Activated B cell treated with CpG ODN at 0.5 μM for 24 hours (primary cell): ENCODE results near the gene ODAD4. TPM values are rescaled to one million over a fixed set of nuclear protein-coding genes. Genes with fewer than 3 reads are reported as not detected.

Experiments used
- ATAC-seq: fragments of 200-7000 bp; cut with Tn5 transposase; one replicate; pipeline ENCODE4 v1.10.0; 2021; ENCODE audit warnings: low read depth, mild to moderate bottlenecking, moderate library complexity
- CTCF ChIA-PET: fragments of 350-600 bp; sonication (Branson Sonifier 250); formaldehyde crosslinking; loops from one replicate; lab custom pipeline; 2021; ENCODE audit warnings: antibody characterized with exemption; lab: Charles Lee
- POLR2A ChIA-PET: fragments of 350-600 bp; sonication (Branson Sonifier 250); formaldehyde crosslinking; loops from one replicate; lab custom pipeline; 2021; ENCODE audit warnings: antibody characterized with exemption; lab: Charles Lee
- DNase-seq: peaks from one replicate; pipeline ENCODE4 v3.0.0; 2022
- H3K27ac Mint-ChIP-seq: one replicate; pipeline ENCODE4 v1.8.0; 2020; ENCODE audit warnings: mixed read lengths
- H3K27me3 Mint-ChIP-seq: one replicate; pipeline ENCODE4 v1.8.0; 2021; ENCODE audit warnings: mixed read lengths
- H3K36me3 Mint-ChIP-seq: one replicate; pipeline ENCODE4 v1.8.0; 2021; ENCODE audit warnings: low read depth, mixed read lengths
- H3K4me1 Mint-ChIP-seq: one replicate; pipeline ENCODE4 v1.8.0; 2021; ENCODE audit warnings: mixed read lengths
- H3K4me3 Mint-ChIP-seq: one replicate; pipeline ENCODE4 v1.8.0; 2020; ENCODE audit warnings: mild to moderate bottlenecking, mixed read lengths
- H3K9me3 Mint-ChIP-seq: one replicate; pipeline ENCODE4 v1.8.0; 2020; ENCODE audit warnings: mixed read lengths
- intact Hi-C: fragments of 100-400 bp; cut with micrococcal nuclease; formaldehyde crosslinking; loops from one replicate; pipeline ENCODE4 v1.15.1; 2024
- total RNA-seq: library from RNA; stranded (reverse); gene quantifications from 2 replicates; pipeline ENCODE4 v1.2.3, GENCODE V29; 2022
- TF ChIP-seq, protein P1 (sequence below): fragments of 200-600 bp; IDR thresholded peaks from one replicate; pipeline ENCODE4 v1.8.0; 2022; ENCODE audit warnings: antibody characterized with exemption, mild to moderate bottlenecking

Gene ODAD4
- total RNA-seq, 1 donor from 2014 or later: 1.1 TPM

DNA sequence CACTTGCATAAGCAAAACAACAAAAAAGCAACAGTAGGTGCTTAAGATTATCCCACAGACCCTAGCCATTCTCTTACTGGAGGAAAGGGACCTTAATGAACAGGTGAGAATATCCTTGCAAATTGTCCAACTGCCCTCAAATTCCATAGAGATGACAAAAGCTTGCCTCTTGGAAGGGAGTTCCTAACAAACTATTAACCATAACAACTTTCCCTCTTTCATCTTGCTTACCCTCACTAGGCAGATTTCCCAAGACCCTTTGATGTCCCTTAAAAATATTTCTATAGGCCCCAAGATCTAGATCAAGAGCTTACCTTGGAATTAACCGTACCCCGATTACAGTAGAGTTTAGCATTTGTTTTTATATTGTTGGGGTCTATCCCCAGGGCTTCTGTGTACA, 58.0 kb downstream of the ODAD4 start:
- TF ChIP-seq, protein P1, sequence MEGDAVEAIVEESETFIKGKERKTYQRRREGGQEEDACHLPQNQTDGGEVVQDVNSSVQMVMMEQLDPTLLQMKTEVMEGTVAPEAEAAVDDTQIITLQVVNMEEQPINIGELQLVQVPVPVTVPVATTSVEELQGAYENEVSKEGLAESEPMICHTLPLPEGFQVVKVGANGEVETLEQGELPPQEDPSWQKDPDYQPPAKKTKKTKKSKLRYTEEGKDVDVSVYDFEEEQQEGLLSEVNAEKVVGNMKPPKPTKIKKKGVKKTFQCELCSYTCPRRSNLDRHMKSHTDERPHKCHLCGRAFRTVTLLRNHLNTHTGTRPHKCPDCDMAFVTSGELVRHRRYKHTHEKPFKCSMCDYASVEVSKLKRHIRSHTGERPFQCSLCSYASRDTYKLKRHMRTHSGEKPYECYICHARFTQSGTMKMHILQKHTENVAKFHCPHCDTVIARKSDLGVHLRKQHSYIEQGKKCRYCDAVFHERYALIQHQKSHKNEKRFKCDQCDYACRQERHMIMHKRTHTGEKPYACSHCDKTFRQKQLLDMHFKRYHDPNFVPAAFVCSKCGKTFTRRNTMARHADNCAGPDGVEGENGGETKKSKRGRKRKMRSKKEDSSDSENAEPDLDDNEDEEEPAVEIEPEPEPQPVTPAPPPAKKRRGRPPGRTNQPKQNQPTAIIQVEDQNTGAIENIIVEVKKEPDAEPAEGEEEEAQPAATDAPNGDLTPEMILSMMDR: no peak
- Mint-ChIP-seq H3K9me3 (no peaks in the 10 kb centered on the region), H3K4me3 (no peak overlapping the region), H3K27me3 (no peaks in the 10 kb centered on the region), H3K4me1 (peaks cover 13% of the 10 kb centered on the region), H3K36me3 (peaks cover 93% of the 10 kb centered on the region), H3K27ac (no peak overlapping the region)
- POLR2A ChIA-PET: no interaction called here
- intact Hi-C loops: no loop called here
- CTCF ChIA-PET: no interaction called here
- ATAC-seq (no peak), DNase-seq (no peak)

DNA sequence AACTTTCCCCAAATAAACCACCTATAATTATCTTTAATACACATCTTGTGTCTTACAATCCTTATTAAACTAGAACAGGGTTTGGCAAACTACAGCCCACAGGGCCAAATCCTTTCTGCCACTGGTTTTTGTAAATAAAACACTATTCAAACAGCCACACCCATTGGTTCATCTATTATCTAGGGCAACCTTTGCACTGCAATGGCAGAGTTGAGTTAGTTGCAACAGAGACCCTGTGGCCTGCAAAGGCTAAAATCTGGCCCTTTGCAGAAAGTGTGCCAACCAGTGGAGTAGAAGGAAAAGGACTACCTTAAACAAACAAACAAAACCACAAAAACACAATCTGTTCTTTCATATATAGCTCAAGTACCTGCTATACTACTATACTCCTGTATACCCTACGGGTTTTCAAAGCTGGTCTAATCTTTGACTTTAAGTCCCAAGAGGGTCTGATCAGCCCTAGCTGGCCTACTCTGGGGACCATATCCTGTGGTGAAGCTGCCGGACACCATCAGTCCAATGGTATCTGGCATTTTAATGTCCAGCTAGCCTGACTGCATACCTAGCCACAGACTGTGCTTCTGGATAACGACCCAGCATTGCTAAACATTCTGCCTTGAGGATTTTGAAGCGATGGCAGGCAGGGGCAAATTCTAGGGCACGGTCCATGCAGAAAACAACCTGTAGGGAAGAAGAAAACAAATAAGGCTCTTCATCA, 59.4 kb downstream of the ODAD4 start:
- no peak for ATAC-seq
- Mint-ChIP-seq H3K9me3 (no peaks in the 10 kb centered on the region), H3K27ac (no peak overlapping the region)

DNA sequence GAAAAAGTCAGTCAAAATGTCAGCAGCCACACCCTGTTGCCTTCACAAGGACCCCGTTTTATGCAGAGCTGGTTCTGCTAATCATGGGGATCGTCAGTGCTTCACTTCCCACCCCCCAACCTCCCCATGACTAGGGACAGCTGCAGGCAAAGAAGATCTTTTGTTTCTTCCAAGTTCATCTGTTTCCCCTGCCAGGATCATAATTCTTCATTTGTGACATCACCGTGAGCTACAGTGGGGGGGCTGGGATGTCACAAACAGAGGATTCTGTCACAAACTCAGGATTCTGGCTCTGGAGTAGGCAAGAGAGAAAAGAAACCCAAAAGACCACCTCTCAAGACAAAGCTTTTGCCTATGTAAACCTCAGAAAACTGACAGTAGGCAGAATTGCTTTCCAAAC, 62.2 kb downstream of the ODAD4 start:
- TF ChIP-seq, protein P1: no peak
- intact Hi-C loops: no loop called here
- Mint-ChIP-seq H3K4me3 (no peak overlapping the region), H3K4me1 (peaks cover 26% of the 10 kb centered on the region), H3K9me3 (no peaks in the 10 kb centered on the region), H3K27ac (no peak overlapping the region), H3K27me3 (no peaks in the 10 kb centered on the region), H3K36me3 (peaks cover 93% of the 10 kb centered on the region)
- ChIA-PET CTCF (no interaction called here), POLR2A (no interaction called here)
- ATAC-seq (no peak), DNase-seq (no peak)

More for the DNA sequence above, 59.4 kb downstream of the ODAD4 start:
- H3K27me3 Mint-ChIP-seq: no peaks in the 10 kb centered on the region
- intact Hi-C loops: no loop called here
- H3K4me1 Mint-ChIP-seq: peaks cover 6% of the 10 kb centered on the region
- TF ChIP-seq, protein P1: no peak
- peaks cover 93% of the 10 kb centered on the region for H3K36me3 Mint-ChIP-seq
- no peak overlapping the region for H3K4me3 Mint-ChIP-seq
- POLR2A ChIA-PET: interaction anchor here (0.6 kb wide), 1 partner anchor 327 kb away, joined by 3 read pairs; no protein-coding TSS in a partner anchor
- DNase-seq: no peak
- CTCF ChIA-PET: no interaction called here

DNA sequence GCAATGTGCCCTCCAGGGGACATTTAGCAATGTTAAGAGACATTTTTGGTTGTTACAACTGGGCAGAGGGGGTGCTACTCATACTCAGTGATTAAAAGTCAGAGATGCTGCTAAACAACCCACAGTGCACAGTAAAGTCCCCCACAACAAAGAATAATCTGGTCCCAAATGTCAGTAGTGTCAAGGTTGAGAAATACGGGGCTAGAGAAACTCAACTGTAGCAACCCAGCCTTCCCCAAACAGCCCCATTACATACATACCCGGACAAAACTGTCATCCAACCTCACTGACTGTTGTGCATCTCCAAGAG, 66.4 kb downstream of the ODAD4 start:
- intact Hi-C loops: loop anchor here (1.0 kb wide), 1 partner anchor 20 kb away; the partner anchor contains the start of gene DNAJC7
- no peaks in the 10 kb centered on the region for H3K9me3 Mint-ChIP-seq
- H3K4me3 Mint-ChIP-seq: peak overlapping the region; percentile 4
- no peaks in the 10 kb centered on the region for H3K27me3 Mint-ChIP-seq
- DNase-seq (no peak), ATAC-seq (no peak)
- H3K27ac Mint-ChIP-seq: peak overlapping the region; percentile 94
- TF ChIP-seq, protein P1: no peak
- peaks cover 86% of the 10 kb centered on the region for H3K36me3 Mint-ChIP-seq
- ChIA-PET POLR2A (interaction anchor here (0.9 to 2.0 kb wide), 4 partner anchors 20 to 308 kb away, joined by 4 to 9 read pairs (median 6); partner anchors contain the start of genes CNP, DNAJC7 and EIF1), CTCF (no interaction called here)
- H3K4me1 Mint-ChIP-seq: peaks cover 26% of the 10 kb centered on the region

DNA sequence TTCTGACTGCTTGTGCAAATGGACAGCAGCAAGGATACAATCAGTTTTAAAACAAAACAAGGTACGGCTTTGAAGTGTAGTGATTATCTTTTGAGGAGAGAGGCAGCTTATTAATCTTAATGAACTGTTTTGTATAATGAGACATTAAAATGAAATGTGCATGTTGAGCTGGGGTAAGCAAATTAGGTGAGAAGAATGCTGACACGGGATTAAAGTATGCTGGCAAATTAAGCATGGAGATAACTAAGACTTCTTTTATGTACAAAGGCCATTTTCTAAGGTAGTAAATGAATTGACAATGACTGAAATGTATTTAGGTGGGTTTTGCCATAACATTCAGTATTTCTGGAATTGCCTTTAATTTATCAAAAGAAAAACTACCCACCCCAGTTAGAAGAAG, 68.1 kb downstream of the ODAD4 start:
- DNase-seq (no peak), ATAC-seq (no peak)
- TF ChIP-seq, protein P1: no peak
- no peaks in the 10 kb centered on the region for H3K9me3 Mint-ChIP-seq
- H3K4me3 Mint-ChIP-seq: no peak overlapping the region
- intact Hi-C loops: no loop called here
- no peak overlapping the region for H3K27ac Mint-ChIP-seq
- H3K4me1 Mint-ChIP-seq: peaks cover 30% of the 10 kb centered on the region
- POLR2A ChIA-PET: interaction anchor here (0.5 to 1.2 kb wide), 2 partner anchors 14 to 62 kb away, joined by 3 to 5 read pairs; no protein-coding TSS in a partner anchor
- CTCF ChIA-PET: no interaction called here
- H3K36me3 Mint-ChIP-seq: peaks cover 87% of the 10 kb centered on the region
- H3K27me3 Mint-ChIP-seq: no peaks in the 10 kb centered on the region
